ENCODE data around the gene DPEP2. TPM values are rescaled to one million over a fixed set of nuclear protein-coding genes. Genes with fewer than 3 reads are reported as not detected.
A peak's percentile ranks its signal among the peaks of the same experiment; 100 is the strongest.
"Not testable (repeated sequence)": the region's sequence is repeated elsewhere in the genome, so short reads cannot be mapped to it uniquely, and the experiment has no call there.

Gene DPEP2
- total RNA-seq, 1 donor from 2014 or later = 16.4 TPM

- no peaks in the 10 kb centered on the region for H3K36me3 ChIP-seq
- TF ChIP-seq CTCF (IDR thresholded peaks at IDR 0.05) = no peak
- H3K4me3 ChIP-seq = peak overlapping the region; percentile 36
- ATAC-seq = peak; percentile 52
- H3K27me3 ChIP-seq = no peaks in the 10 kb centered on the region
- no peak for DNase-seq
- intact Hi-C loops (cut with DNase I) = no loop called here
- H3K9me3 ChIP-seq = no peaks in the 10 kb centered on the region
- H3K4me1 ChIP-seq = peaks cover 30% of the 10 kb centered on the region
- peak overlapping the region; percentile 79 for H3K27ac ChIP-seq
Observed at GRCh38 chr16:68000450-68000849, 1.2 kb upstream of the DPEP2 start.

- peak overlapping the region; percentile 79 for H3K27ac ChIP-seq
- TF ChIP-seq CTCF (IDR thresholded peaks at IDR 0.05) = no peak
- no peaks in the 10 kb centered on the region for H3K36me3 ChIP-seq
- no peak for DNase-seq
- H3K9me3 ChIP-seq = no peaks in the 10 kb centered on the region
- H3K27me3 ChIP-seq = no peaks in the 10 kb centered on the region
- H3K4me1 ChIP-seq = peaks cover 25% of the 10 kb centered on the region
- peak overlapping the region; percentile 36 for H3K4me3 ChIP-seq
- intact Hi-C loops (cut with DNase I) = no loop called here
- peak; percentile 79 for ATAC-seq
Observed at GRCh38 chr16:67999985-68000384, 701 bp upstream of the DPEP2 start.

- DNase-seq; H3K27me3 ChIP-seq; H3K4me3 ChIP-seq; H3K36me3 ChIP-seq; ATAC-seq; intact Hi-C loops (cut with DNase I); H3K9me3 ChIP-seq: not testable (repeated sequence)
- Histone ChIP-seq H3K27ac (peak overlapping the region; percentile 79), H3K4me1 (peaks cover 27% of the 10 kb centered on the region)
Observed at GRCh38 chr16:67998231-67998778, 979 bp downstream of the DPEP2 start.

- no peaks in the 10 kb centered on the region for H3K9me3 ChIP-seq
- ATAC-seq (no peak), DNase-seq (no peak)
- H3K4me3 ChIP-seq = no peak overlapping the region
- H3K36me3 ChIP-seq = no peaks in the 10 kb centered on the region
- H3K27me3 ChIP-seq = no peaks in the 10 kb centered on the region
- intact Hi-C loops (cut with DNase I) = no loop called here
- TF ChIP-seq CTCF (IDR thresholded peaks at IDR 0.05) = no peak
- peaks cover 33% of the 10 kb centered on the region for H3K4me1 ChIP-seq
- no peak overlapping the region for H3K27ac ChIP-seq
Observed at GRCh38 chr16:67996666-67997065, 2.6 kb downstream of the DPEP2 start.

GRCh38 chr16:67995423-67995822 lies 3.9 kb downstream of the DPEP2 start:
- no peak overlapping the region for H3K4me3 ChIP-seq
- no peak for DNase-seq
- no peak for TF ChIP-seq CTCF (IDR thresholded peaks at IDR 0.05)
- H3K4me1 ChIP-seq = peaks cover 25% of the 10 kb centered on the region
- H3K36me3 ChIP-seq = no peaks in the 10 kb centered on the region
- no peak for ATAC-seq
- H3K27ac ChIP-seq = no peak overlapping the region
- no peaks in the 10 kb centered on the region for H3K9me3 ChIP-seq
- no peaks in the 10 kb centered on the region for H3K27me3 ChIP-seq
- intact Hi-C loops (cut with DNase I) = no loop called here

- peaks cover 11% of the 10 kb centered on the region for H3K4me1 ChIP-seq
- DNase-seq, H3K27me3 ChIP-seq, H3K9me3 ChIP-seq, H3K36me3 ChIP-seq, ATAC-seq, H3K4me3 ChIP-seq: not testable (repeated sequence)
- intact Hi-C loops (cut with DNase I) = loop anchor here (5.0 kb wide), 1 partner anchor 48 kb away; no protein-coding TSS in a partner anchor
- peak overlapping the region; percentile 90 for H3K27ac ChIP-seq
Observed at GRCh38 chr16:67994040-67994408, 5.3 kb downstream of the DPEP2 start.
